ENCODE results near the gene FAM13A. TPM values are rescaled to one million over a fixed set of nuclear protein-coding genes. Genes with fewer than 3 reads are reported as not detected.

Gene FAM13A
- total and polyA plus RNA-seq, 11 donors = 3.7 to 30.4 (median 11.5) TPM

- 61 to 72% (median 70%) methylated on average over 2 of the region's 2 CpGs for WGBS, 4 donors
- peak in 3 of 4 donors; percentile 41 to 65 (median 58) for ATAC-seq
- no peaks in the 10 kb centered on the region for H3K27me3 ChIP-seq
- H3K36me3 ChIP-seq = no peaks in the 10 kb centered on the region
- H3K9me3 ChIP-seq = no peaks in the 10 kb centered on the region
- H3K27ac ChIP-seq = peak overlapping the region in 5 of 12 donors; percentile 39 to 49 (median 44)
- intact Hi-C loops (cut with DNase I) = no loop called here
- peaks cover 0 to 18% (median 0%) of the 10 kb centered on the region in 12 donors for H3K4me1 ChIP-seq
- DNase-seq = no peak
- no peak overlapping the region for H3K4me3 ChIP-seq
- TF ChIP-seq POLR2A (IDR thresholded peaks at IDR 0.05) (no peak), CTCF (IDR thresholded peaks at IDR 0.05) (no peak)
Measured at GRCh38 chr4:88830598-88830997, 226.4 kb downstream of the FAM13A start.

- DNase-seq (no peak), ATAC-seq (no peak)
- H3K27ac ChIP-seq = peak overlapping the region in 3 of 12 donors; percentile 8 to 44 (median 25)
- TF ChIP-seq POLR2A (IDR thresholded peaks at IDR 0.05) (no peak), CTCF (IDR thresholded peaks at IDR 0.05) (no peak)
- intact Hi-C loops (cut with DNase I) = loop anchor here in 2 of 10 donors (5.0 to 10.0 kb wide), 2 partner anchors 234 to 283 kb away; partner anchors contain the start of genes HERC3 (in 1 of the 2) and TIGD2 (in 1 of the 2)
- H3K4me3 ChIP-seq = no peak overlapping the region
- WGBS, 4 donors = 0 to 67% (median 32%) methylated on average over 1 of the region's 1 CpG
- H3K4me1 ChIP-seq = peaks cover 0 to 20% (median 0%) of the 10 kb centered on the region in 12 donors
- no peaks in the 10 kb centered on the region for H3K36me3 ChIP-seq
- no peaks in the 10 kb centered on the region for H3K9me3 ChIP-seq
- H3K27me3 ChIP-seq = no peaks in the 10 kb centered on the region
Measured at GRCh38 chr4:88828842-88829571, 228.0 kb downstream of the FAM13A start.

GRCh38 chr4:88827442-88827841 is 229.5 kb downstream of the FAM13A start:
- ATAC-seq (no peak), DNase-seq (no peak)
- intact Hi-C loops (cut with DNase I) = loop anchor here in 2 of 10 donors (5.0 to 10.0 kb wide), 2 partner anchors 233 to 285 kb away; partner anchors contain the start of genes HERC3 (in 1 of the 2) and TIGD2 (in 1 of the 2)
- no peak for TF ChIP-seq CTCF (IDR thresholded peaks at IDR 0.05)
- TF ChIP-seq POLR2A (IDR thresholded peaks at IDR 0.05) = no peak
- H3K4me3 ChIP-seq = no peak overlapping the region
- no peaks in the 10 kb centered on the region for H3K27me3 ChIP-seq
- peaks cover 0 to 28% (median 0%) of the 10 kb centered on the region in 12 donors for H3K4me1 ChIP-seq
- no peaks in the 10 kb centered on the region for H3K36me3 ChIP-seq
- 79 to 82% (median 80%) methylated on average over 2 of the region's 2 CpGs for WGBS, 4 donors
- H3K27ac ChIP-seq = no peak overlapping the region
- H3K9me3 ChIP-seq = no peaks in the 10 kb centered on the region

- ATAC-seq = no peak
- peak overlapping the region in 1 of 12 donors; percentile 58 for H3K27ac ChIP-seq
- TF ChIP-seq CTCF (IDR thresholded peaks at IDR 0.05) (no peak), POLR2A (IDR thresholded peaks at IDR 0.05) (no peak)
Measured at GRCh38 chr4:88826771-88827170, 230.2 kb downstream of the FAM13A start.

More at GRCh38 chr4:88826771-88827170, 230.2 kb downstream of the FAM13A start:
- Histone ChIP-seq H3K27me3 (no peaks in the 10 kb centered on the region), H3K4me3 (no peak overlapping the region), H3K36me3 (no peaks in the 10 kb centered on the region), H3K4me1 (peaks cover 0 to 34% (median 3%) of the 10 kb centered on the region in 12 donors), H3K9me3 (no peaks in the 10 kb centered on the region)
- no peak for DNase-seq
- 91 to 93% (median 91%) methylated on average over 2 of the region's 2 CpGs for whole genome bisulfite sequencing, 4 donors
- intact Hi-C loops (cut with DNase I) = loop anchor here in 2 of 10 donors (5.0 to 10.0 kb wide), 2 partner anchors 232 to 286 kb away; partner anchors contain the start of genes HERC3 (in 1 of the 2) and TIGD2 (in 1 of the 2)

All from heart left ventricle (tissue), 16 donors.